GM12878 (cell line): ENCODE data around the gene GNAL.

Experiments used
- ATF2 ChIP-seq: IDR thresholded peaks from 2 replicates; pipeline ENCODE4 v1.6.1; 2012; ENCODE audit warnings: low read length, inconsistent platforms
- CHD1 ChIP-seq: IDR thresholded peaks from 2 replicates; pipeline ENCODE4 v1.6.1; 2012; ENCODE audit warnings: low read depth, low read length, improper control_type of control experiment
- CTCF ChIP-seq, 3 experiments: IDR thresholded peaks in 2 of 3; conservative IDR thresholded peaks in 1 of 3; 2 replicates each; pipeline ENCODE4 v1.5.1; 2011; ENCODE audit warnings: low read depth in 3 of 3, low read length in 3 of 3, mild to moderate bottlenecking in 3 of 3, control low read depth in 2 of 3, moderate library complexity in 2 of 3, inconsistent platforms in 1 of 3, mixed read lengths in 1 of 3; ENCODE audit not compliant: control insufficient read depth in 2 of 3, insufficient read depth in 1 of 3; ENCODE audit errors: extremely low read depth in 1 of 3
- EP300 ChIP-seq, 2 experiments: fragments of 150-350 bp in 1 of 2; IDR thresholded peaks; 2 replicates each; pipeline ENCODE4 v1.6.1; 2011 to 2012; ENCODE audit warnings: low read depth in 2 of 2, low read length in 2 of 2, borderline replicate concordance in 1 of 2, improper control_type of control experiment in 1 of 2, inconsistent platforms in 1 of 2; ENCODE audit not compliant: control insufficient read depth in 1 of 2
- HDAC6 ChIP-seq: fragments of 200-600 bp; sonication (generic); IDR thresholded peaks from one replicate; pipeline ENCODE4 v1.8.0; 2017; ENCODE audit warnings: antibody characterized with exemption; ENCODE audit not compliant: unreplicated experiment
- MYC ChIP-seq: IDR thresholded peaks from 2 replicates; pipeline ENCODE4 v1.6.1; 2011; ENCODE audit warnings: mild to moderate bottlenecking, low read length, moderate library complexity, inconsistent platforms; ENCODE audit not compliant: insufficient read depth, insufficient replicate concordance, insufficient read length, severe bottlenecking
- POLR2A ChIP-seq: IDR thresholded peaks from 2 replicates; pipeline ENCODE4 v1.6.1; 2011; ENCODE audit warnings: low read depth, mild to moderate bottlenecking, low read length
- RAD21 ChIP-seq: IDR thresholded peaks from 2 replicates; pipeline ENCODE4 v1.6.1; 2011; ENCODE audit warnings: mild to moderate bottlenecking, low read depth, low read length, moderate library complexity; ENCODE audit not compliant: insufficient read depth
- SRF ChIP-seq, 2 experiments: IDR thresholded peaks; 2 replicates each; pipeline ENCODE4 v1.6.1; 2011; ENCODE audit warnings: low read depth in 2 of 2, low read length in 2 of 2, mild to moderate bottlenecking in 1 of 2, moderate library complexity in 1 of 2
- ZZZ3 ChIP-seq: IDR thresholded peaks from 2 replicates; pipeline ENCODE4 v1.6.1; 2011; ENCODE audit warnings: low read depth; ENCODE audit not compliant: control insufficient read depth, insufficient read length

GRCh38 chr18:11761553-11761952 is 72.5 kb downstream of the GNAL start:
- TF ChIP-seq CTCF (IDR thresholded peaks at IDR 0.05 in 2 of 3, conservative IDR thresholded peaks at IDR 0.05 in 1 of 3; ENCODE audit: control insufficient read depth in 2 of 3, extremely low read depth in 1 of 3, insufficient read depth in 1 of 3, low read depth in 3 of 3, low read length in 3 of 3) = peak in 2 of 3 experiments; percentile 24 to 40; a peak in 3 of 6 replicates
- TF ChIP-seq RAD21 = no peak
- no peak for TF ChIP-seq ATF2
- no peak for TF ChIP-seq POLR2A
- no peak for TF ChIP-seq ZZZ3
- TF ChIP-seq HDAC6 = no peak
- TF ChIP-seq CHD1 = no peak
- no peak for TF ChIP-seq MYC
- no peak for TF ChIP-seq SRF (IDR thresholded peaks at IDR 0.05; ENCODE audit: low read depth in 2 of 2, low read length in 2 of 2)
- TF ChIP-seq EP300 (IDR thresholded peaks at IDR 0.05; ENCODE audit: borderline replicate concordance in 1 of 2, control insufficient read depth in 1 of 2, low read depth in 2 of 2, low read length in 2 of 2) = no peak
